Activated CD4-positive, alpha-beta T cell treated with anti-CD3 and anti-CD28 coated beads for 36 hours (primary cell): ENCODE measurements around the gene UGT1A8. TPM values are rescaled to one million over a fixed set of nuclear protein-coding genes. Genes with fewer than 3 reads are reported as not detected.

Experiments
- ATAC-seq: fragments of 200-7000 bp; cut with Tn5 transposase; one replicate; pipeline ENCODE4 v1.10.0; 2021; ENCODE audit warnings: mild to moderate bottlenecking, moderate library complexity
- CTCF ChIA-PET: fragments of 350-600 bp; sonication (Branson Sonifier 250); formaldehyde crosslinking; loops from one replicate; lab custom pipeline; 2021; ENCODE audit warnings: antibody characterized with exemption; lab: Charles Lee
- POLR2A ChIA-PET: fragments of 350-600 bp; sonication (Branson Sonifier 250); formaldehyde crosslinking; loops from one replicate; lab custom pipeline; 2021; ENCODE audit warnings: antibody characterized with exemption, inconsistent platforms; lab: Charles Lee
- DNase-seq: peaks from one replicate; pipeline ENCODE4 v3.0.0-alpha.2; 2020
- H3K27ac Mint-ChIP-seq: one replicate; pipeline ENCODE4 v1.8.0; 2021; ENCODE audit warnings: mixed read lengths
- H3K27me3 Mint-ChIP-seq: one replicate; pipeline ENCODE4 v1.8.0; 2021; ENCODE audit warnings: mixed read lengths
- H3K36me3 Mint-ChIP-seq: one replicate; pipeline ENCODE4 v1.8.0; 2021; ENCODE audit warnings: low read depth, mixed read lengths
- H3K4me1 Mint-ChIP-seq: one replicate; pipeline ENCODE4 v1.8.0; 2021; ENCODE audit warnings: mixed read lengths
- H3K4me3 Mint-ChIP-seq: one replicate; pipeline ENCODE4 v1.8.0; 2021; ENCODE audit warnings: mild to moderate bottlenecking, moderate library complexity, mixed read lengths
- H3K9me3 Mint-ChIP-seq: one replicate; pipeline ENCODE4 v1.8.0; 2021; ENCODE audit warnings: low read depth, mixed read lengths
- intact Hi-C, 2 experiments: fragments of 100-400 bp; cut with DNase I in 1 of 2; cut with micrococcal nuclease in 1 of 2; formaldehyde crosslinking; loops; one replicate each; pipeline versions ENCODE4 v1.14.2 to v1.15.1; 2022 to 2024; cut with DNase I, micrococcal nuclease
- total RNA-seq, 2 experiments: library from RNA; stranded (reverse); gene quantifications; one replicate each; pipeline ENCODE4 v1.2.3, GENCODE V29; 2021

Gene UGT1A8
- total RNA-seq, 2 experiments from 2014 or later = not detected

GRCh38 chr2:233772583-233772982 lies 155.2 kb downstream of the UGT1A8 start:
- CTCF ChIA-PET = no interaction called here
- H3K4me3 Mint-ChIP-seq = no peak overlapping the region
- intact Hi-C loops = no loop called here
- DNase-seq (no peak), ATAC-seq (no peak)
- POLR2A ChIA-PET = no interaction called here
- H3K36me3 Mint-ChIP-seq = no peaks in the 10 kb centered on the region
- no peaks in the 10 kb centered on the region for H3K4me1 Mint-ChIP-seq
- H3K27me3 Mint-ChIP-seq = peaks cover 9% of the 10 kb centered on the region
- no peak overlapping the region for H3K27ac Mint-ChIP-seq
- H3K9me3 Mint-ChIP-seq = peaks cover 14% of the 10 kb centered on the region

GRCh38 chr2:233773854-233774253 lies 156.4 kb downstream of the UGT1A8 start:
- CTCF ChIA-PET = interaction anchor here (0.5 kb wide), 1 partner anchor 1293 kb away, joined by 3 read pairs; no protein-coding TSS in a partner anchor
- H3K27ac Mint-ChIP-seq = no peak overlapping the region
- DNase-seq = no peak
- POLR2A ChIA-PET = no interaction called here
- ATAC-seq = no peak
- no peaks in the 10 kb centered on the region for H3K36me3 Mint-ChIP-seq
- H3K4me1 Mint-ChIP-seq = no peaks in the 10 kb centered on the region
- peaks cover 12% of the 10 kb centered on the region for H3K27me3 Mint-ChIP-seq
- H3K4me3 Mint-ChIP-seq = no peak overlapping the region
- H3K9me3 Mint-ChIP-seq = peaks cover 14% of the 10 kb centered on the region
- intact Hi-C loops = no loop called here

GRCh38 chr2:233775414-233775813 lies 158.0 kb downstream of the UGT1A8 start:
- DNase-seq = no peak
- H3K36me3 Mint-ChIP-seq = no peaks in the 10 kb centered on the region
- intact Hi-C loops = no loop called here
- CTCF ChIA-PET = interaction anchor here (0.6 kb wide), 1 partner anchor 1254 kb away, joined by 3 read pairs; no protein-coding TSS in a partner anchor
- peaks cover 9% of the 10 kb centered on the region for H3K27me3 Mint-ChIP-seq
- no peaks in the 10 kb centered on the region for H3K4me1 Mint-ChIP-seq
- no peak overlapping the region for H3K4me3 Mint-ChIP-seq
- H3K9me3 Mint-ChIP-seq = peaks cover 14% of the 10 kb centered on the region
- no peak overlapping the region for H3K27ac Mint-ChIP-seq
- POLR2A ChIA-PET = no interaction called here
- ATAC-seq = no peak

GRCh38 chr2:233778030-233778429 lies 160.6 kb downstream of the UGT1A8 start, which contains the start of gene MROH2A:
MROH2A (plus strand) TSS chr2:233778330; CDS start chr2:233779359, 1,029 bp downstream.
- Mint-ChIP-seq H3K27me3 (peaks cover 16% of the 10 kb centered on the region), H3K27ac (no peak within 1 kb of the TSS), H3K4me3 (no peak within 1 kb of the TSS), H3K36me3 (no peaks in the 10 kb centered on the region), H3K9me3 (peaks cover 14% of the 10 kb centered on the region), H3K4me1 (no peaks in the 10 kb centered on the region)
- ChIA-PET CTCF (no interaction called here), POLR2A (no interaction called here)
- ATAC-seq (no peak), DNase-seq (no peak)
- intact Hi-C loops = no loop called here

- Mint-ChIP-seq H3K9me3 (peaks cover 14% of the 10 kb centered on the region), H3K36me3 (no peaks in the 10 kb centered on the region), H3K4me3 (no peak overlapping the region), H3K4me1 (no peaks in the 10 kb centered on the region), H3K27me3 (peaks cover 20% of the 10 kb centered on the region), H3K27ac (no peak overlapping the region)
- DNase-seq = no peak
- ChIA-PET POLR2A (interaction anchor here (0.6 kb wide), 1 partner anchor 295 kb away, joined by 5 read pairs; no protein-coding TSS in a partner anchor), CTCF (interaction anchor here (0.7 kb wide), 1 partner anchor 722 kb away, joined by 3 read pairs; no protein-coding TSS in a partner anchor)
- ATAC-seq = no peak
- intact Hi-C loops = no loop called here
These were observed 162.3 kb downstream of the UGT1A8 start for GRCh38 chr2:233779722-233780121.

GRCh38 chr2:233780771-233781170 lies 163.3 kb downstream of the UGT1A8 start:
- intact Hi-C loops = no loop called here
- POLR2A ChIA-PET = no interaction called here
- Mint-ChIP-seq H3K4me3 (no peak overlapping the region), H3K36me3 (no peaks in the 10 kb centered on the region), H3K4me1 (no peaks in the 10 kb centered on the region), H3K27me3 (peaks cover 18% of the 10 kb centered on the region), H3K27ac (no peak overlapping the region), H3K9me3 (peaks cover 9% of the 10 kb centered on the region)
- DNase-seq (no peak), ATAC-seq (no peak)
- CTCF ChIA-PET = no interaction called here

- Mint-ChIP-seq H3K9me3 (peaks cover 5% of the 10 kb centered on the region), H3K27me3 (peaks cover 6% of the 10 kb centered on the region), H3K4me1 (no peaks in the 10 kb centered on the region), H3K4me3 (no peak overlapping the region), H3K27ac (no peak overlapping the region), H3K36me3 (no peaks in the 10 kb centered on the region)
- POLR2A ChIA-PET = no interaction called here
- CTCF ChIA-PET = no interaction called here
- intact Hi-C loops = no loop called here
- ATAC-seq = no peak
- DNase-seq = no peak
These were observed 172.1 kb downstream of the UGT1A8 start for GRCh38 chr2:233789554-233789953.

- H3K36me3 Mint-ChIP-seq = no peaks in the 10 kb centered on the region
- ChIA-PET POLR2A (no interaction called here), CTCF (no interaction called here)
- H3K9me3 Mint-ChIP-seq = peaks cover 2% of the 10 kb centered on the region
- no peak overlapping the region for H3K4me3 Mint-ChIP-seq
- H3K4me1 Mint-ChIP-seq = no peaks in the 10 kb centered on the region
- H3K27me3 Mint-ChIP-seq = peaks cover 2% of the 10 kb centered on the region
- DNase-seq = no peak
- H3K27ac Mint-ChIP-seq = no peak overlapping the region
- ATAC-seq = no peak
- intact Hi-C loops = no loop called here
These were observed 173.9 kb downstream of the UGT1A8 start for GRCh38 chr2:233791151-233791882.

- Mint-ChIP-seq H3K4me3 (no peak overlapping the region), H3K27ac (no peak overlapping the region), H3K36me3 (no peaks in the 10 kb centered on the region), H3K27me3 (no peaks in the 10 kb centered on the region), H3K4me1 (no peaks in the 10 kb centered on the region), H3K9me3 (no peaks in the 10 kb centered on the region)
- CTCF ChIA-PET = no interaction called here
- DNase-seq = no peak
- POLR2A ChIA-PET = no interaction called here
- no peak for ATAC-seq
- intact Hi-C loops = no loop called here
These were observed 174.5 kb downstream of the UGT1A8 start for GRCh38 chr2:233791883-233792329.

- DNase-seq (no peak), ATAC-seq (no peak)
- H3K27me3 Mint-ChIP-seq = no peaks in the 10 kb centered on the region
- intact Hi-C loops = no loop called here
- ChIA-PET CTCF (no interaction called here), POLR2A (no interaction called here)
- H3K9me3 Mint-ChIP-seq = no peaks in the 10 kb centered on the region
- H3K36me3 Mint-ChIP-seq = no peaks in the 10 kb centered on the region
- H3K4me3 Mint-ChIP-seq = no peak overlapping the region
- H3K27ac Mint-ChIP-seq = no peak overlapping the region
- H3K4me1 Mint-ChIP-seq = no peaks in the 10 kb centered on the region
These were observed 175.3 kb downstream of the UGT1A8 start for GRCh38 chr2:233792720-233793119.

- POLR2A ChIA-PET = no interaction called here
- Mint-ChIP-seq H3K4me3 (no peak overlapping the region), H3K9me3 (no peaks in the 10 kb centered on the region)
These were observed 176.2 kb downstream of the UGT1A8 start for GRCh38 chr2:233793465-233794127.

More at GRCh38 chr2:233793465-233794127, 176.2 kb downstream of the UGT1A8 start:
- Mint-ChIP-seq H3K4me1 (no peaks in the 10 kb centered on the region), H3K27me3 (no peaks in the 10 kb centered on the region), H3K27ac (no peak overlapping the region), H3K36me3 (no peaks in the 10 kb centered on the region)
- DNase-seq = no peak
- intact Hi-C loops = no loop called here
- CTCF ChIA-PET = no interaction called here
- ATAC-seq = no peak
